ENCODE measurements around the gene TPK1.
A peak's percentile ranks its signal among the peaks of the same experiment; 100 is the strongest.

DNA sequence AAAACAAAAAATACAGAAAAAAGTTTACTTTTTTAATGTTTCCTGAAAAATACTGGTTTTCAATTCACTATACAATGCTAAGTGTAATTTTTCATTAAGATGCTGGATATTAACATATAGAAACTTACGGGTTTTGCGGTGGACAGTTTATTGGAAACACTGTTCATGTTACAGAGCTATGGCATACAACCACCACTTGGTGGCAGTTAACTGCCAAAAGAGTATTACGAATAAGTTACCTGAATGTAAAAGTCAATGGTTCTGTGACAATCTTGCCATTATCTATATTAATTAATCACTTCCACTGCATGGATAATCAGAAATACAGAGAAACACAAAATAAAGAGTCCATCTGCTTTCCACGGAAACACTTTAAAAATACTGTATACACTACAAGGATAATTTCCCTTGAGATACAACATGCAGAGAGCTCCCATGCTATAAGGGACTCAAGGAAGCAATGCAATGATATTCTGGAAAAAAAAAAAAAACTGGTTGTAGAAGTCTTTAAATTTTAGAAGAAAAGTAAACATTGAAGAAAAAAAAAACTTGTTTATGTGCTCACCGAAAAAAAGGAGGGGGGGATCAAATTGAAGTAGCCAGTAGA lies 97.0 kb downstream of the TPK1 start:
- TF ChIP-seq, protein P1, sequence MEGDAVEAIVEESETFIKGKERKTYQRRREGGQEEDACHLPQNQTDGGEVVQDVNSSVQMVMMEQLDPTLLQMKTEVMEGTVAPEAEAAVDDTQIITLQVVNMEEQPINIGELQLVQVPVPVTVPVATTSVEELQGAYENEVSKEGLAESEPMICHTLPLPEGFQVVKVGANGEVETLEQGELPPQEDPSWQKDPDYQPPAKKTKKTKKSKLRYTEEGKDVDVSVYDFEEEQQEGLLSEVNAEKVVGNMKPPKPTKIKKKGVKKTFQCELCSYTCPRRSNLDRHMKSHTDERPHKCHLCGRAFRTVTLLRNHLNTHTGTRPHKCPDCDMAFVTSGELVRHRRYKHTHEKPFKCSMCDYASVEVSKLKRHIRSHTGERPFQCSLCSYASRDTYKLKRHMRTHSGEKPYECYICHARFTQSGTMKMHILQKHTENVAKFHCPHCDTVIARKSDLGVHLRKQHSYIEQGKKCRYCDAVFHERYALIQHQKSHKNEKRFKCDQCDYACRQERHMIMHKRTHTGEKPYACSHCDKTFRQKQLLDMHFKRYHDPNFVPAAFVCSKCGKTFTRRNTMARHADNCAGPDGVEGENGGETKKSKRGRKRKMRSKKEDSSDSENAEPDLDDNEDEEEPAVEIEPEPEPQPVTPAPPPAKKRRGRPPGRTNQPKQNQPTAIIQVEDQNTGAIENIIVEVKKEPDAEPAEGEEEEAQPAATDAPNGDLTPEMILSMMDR (conservative IDR thresholded peaks at IDR 0.05 in 1 of 2, IDR thresholded peaks at IDR 0.05 in 1 of 2; ENCODE audit: low read depth in 1 of 2, low read length in 2 of 2), result peak; percentile 59 to 84
- TF ChIP-seq EZH2 (IDR thresholded peaks at IDR 0.05; ENCODE audit: low read length, missing control alignments), result no peak
